Spinal cord (tissue), 10 donors: ENCODE results near the gene TMEM250. TPM values are rescaled to one million over a fixed set of nuclear protein-coding genes. Genes with fewer than 3 reads are reported as not detected.

Experiments used
- DNase-seq, 6 donors: peaks; one replicate each; pipeline versions ENCODE4 v3.0.0 to v3.0.0-alpha.2; 2013 to 2015; ENCODE audit warnings: low spot score in 6 of 6, low read depth in 4 of 6
- H3K27ac ChIP-seq: one replicate; pipeline ENCODE4 v1.5.1; 2013; ENCODE audit warnings: low read depth, low read length, control low read depth
- H3K27me3 ChIP-seq: one replicate; pipeline ENCODE4 v1.6.1; 2013; ENCODE audit warnings: low read length; ENCODE audit not compliant: control insufficient read depth, insufficient read depth
- H3K36me3 ChIP-seq: one replicate; pipeline ENCODE4 v1.6.1; 2013; ENCODE audit warnings: low read length; ENCODE audit not compliant: control insufficient read depth, insufficient read depth
- H3K4me1 ChIP-seq: one replicate; pipeline ENCODE4 v1.6.1; 2013; ENCODE audit warnings: low read length; ENCODE audit not compliant: control insufficient read depth, insufficient read depth
- H3K4me3 ChIP-seq: one replicate; pipeline ENCODE4 v1.5.1; 2013; ENCODE audit warnings: low read depth, low read length, control low read depth
- H3K9me3 ChIP-seq: one replicate; pipeline ENCODE4 v1.6.1; 2013; ENCODE audit warnings: low read length; ENCODE audit not compliant: control insufficient read depth, insufficient read depth
- WGBS: methylation state at CpG from one replicate; pipeline ENCODE4 v1.1.5; 2013; ENCODE audit warnings: missing lambda C conversion rate; ENCODE audit not compliant: insufficient coverage; 5-methylcytosine and 5-hydroxymethylcytosine counted together
- polyA plus RNA-seq, 2 donors: library from polyadenylated mRNA; unstranded; fragments of 120-200 nt; gene quantifications; one replicate each; pipeline ENCODE4 v1.2.1, GENCODE V29; 2013; ENCODE audit not compliant: insufficient read length in 2 of 2
- total RNA-seq, 2 donors: library from RNA; depleted of rRNA in 1 of 2; stranded (reverse); fragments of 120-200 nt in 1 of 2; fragments of >200 nt in 1 of 2; gene quantifications; one replicate each; pipeline versions ENCODE4 v1.2.3 to v1.2.4, GENCODE V29; 2013 to 2014
- donor health status: healthy.

Gene TMEM250
- total and polyA plus RNA-seq, 4 donors, result 14.1 to 27.2 (median 25.3) TPM

DNA sequence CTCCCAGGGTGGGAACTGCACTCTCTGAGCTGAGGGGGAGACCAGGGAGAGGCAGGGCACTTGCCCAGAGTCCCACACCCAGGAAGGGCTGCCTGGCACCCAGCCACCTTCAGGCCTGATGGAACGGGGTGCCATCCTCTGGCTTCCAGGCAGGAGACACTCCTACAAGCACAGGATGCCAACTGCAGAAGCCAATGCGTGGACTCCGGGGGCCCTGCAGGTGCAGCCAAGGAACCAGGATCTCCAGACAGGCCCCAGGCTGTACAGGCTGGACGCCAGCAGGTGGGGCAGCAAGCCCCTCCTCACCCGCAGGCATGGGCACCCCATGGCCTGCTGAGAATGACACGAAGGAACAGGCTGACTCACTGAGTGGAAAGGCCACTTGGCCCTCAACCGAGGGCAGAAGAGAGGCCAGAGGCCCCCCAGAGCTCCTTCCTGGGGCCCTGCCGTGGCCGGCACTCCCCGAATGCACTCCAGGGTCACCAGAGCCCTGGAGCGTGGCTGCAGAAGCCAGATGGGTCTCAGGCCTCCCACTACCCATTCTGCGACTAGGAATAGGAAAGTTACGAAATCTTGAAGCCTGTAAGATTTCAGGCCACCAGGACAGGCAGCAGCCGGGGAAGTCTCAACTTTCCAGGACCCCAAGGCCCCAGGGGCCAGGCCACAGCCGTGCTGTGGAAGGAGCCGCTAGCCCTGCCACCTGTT is 39.3 kb downstream of the TMEM250 start:
- WGBS, result 56% methylated on average over 14 of the region's 16 CpGs
- Histone ChIP-seq H3K36me3 (peaks cover 43% of the 10 kb centered on the region), H3K4me1 (peaks cover 48% of the 10 kb centered on the region), H3K4me3 (no peak overlapping the region), H3K9me3 (no peaks in the 10 kb centered on the region), H3K27ac (no peak overlapping the region), H3K27me3 (no peaks in the 10 kb centered on the region)
- no peak for DNase-seq

DNA sequence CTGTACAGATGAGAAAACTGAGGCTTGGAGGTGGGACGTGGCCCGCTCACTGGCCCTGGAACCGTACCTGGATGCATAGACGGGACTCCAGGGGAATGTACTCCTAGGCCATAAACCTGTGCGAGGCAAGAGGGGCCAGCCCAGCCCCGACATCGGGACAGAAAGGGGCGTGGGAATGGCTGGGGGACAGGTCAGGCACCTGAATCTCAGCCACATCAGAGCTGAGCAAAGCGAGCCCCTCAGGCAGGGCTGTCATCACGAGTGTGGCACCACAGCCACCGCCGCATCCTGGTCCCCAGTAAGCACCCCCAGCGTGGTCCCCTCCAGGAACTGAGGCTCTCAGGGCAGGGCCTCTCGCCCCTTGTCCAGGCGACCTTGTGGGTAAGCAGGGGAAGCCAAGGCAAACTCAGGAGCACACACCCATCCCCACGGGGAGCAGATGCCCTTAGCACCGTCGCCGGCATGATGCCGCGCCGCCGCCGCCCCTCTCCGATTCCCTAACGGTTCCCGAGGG is 40.1 kb downstream of the TMEM250 start:
- Histone ChIP-seq H3K4me1 (peaks cover 48% of the 10 kb centered on the region), H3K9me3 (no peaks in the 10 kb centered on the region), H3K27me3 (no peaks in the 10 kb centered on the region), H3K4me3 (no peak overlapping the region), H3K36me3 (peaks cover 42% of the 10 kb centered on the region), H3K27ac (no peak overlapping the region)
- DNase-seq, result no peak
- 93% methylated on average over 15 of the region's 27 CpGs for WGBS

DNA sequence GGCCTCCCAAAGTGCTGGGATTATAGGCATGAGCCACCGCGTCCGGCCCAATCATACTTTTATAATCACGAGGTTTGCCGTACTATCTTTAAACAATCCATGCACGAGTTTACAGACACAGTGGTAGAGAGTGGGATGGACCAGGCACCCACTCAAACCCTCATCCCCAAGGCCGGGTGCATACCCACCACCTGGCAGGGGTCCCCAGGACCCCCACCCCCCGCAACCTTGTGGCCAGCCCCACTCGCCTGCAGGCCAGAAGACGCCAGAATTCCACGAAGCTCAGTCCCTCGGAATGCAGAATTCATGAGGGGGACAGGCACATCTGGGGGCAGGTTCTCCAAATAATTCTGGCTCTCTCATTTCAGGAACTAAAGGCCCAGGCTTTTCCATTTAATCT is 40.7 kb downstream of the TMEM250 start:
- Histone ChIP-seq H3K9me3 (no peaks in the 10 kb centered on the region), H3K4me3 (no peak overlapping the region), H3K4me1 (peaks cover 43% of the 10 kb centered on the region), H3K36me3 (peaks cover 40% of the 10 kb centered on the region), H3K27ac (no peak overlapping the region), H3K27me3 (no peaks in the 10 kb centered on the region)
- 93% methylated on average over 6 of the region's 12 CpGs for WGBS
- DNase-seq, result no peak

DNA sequence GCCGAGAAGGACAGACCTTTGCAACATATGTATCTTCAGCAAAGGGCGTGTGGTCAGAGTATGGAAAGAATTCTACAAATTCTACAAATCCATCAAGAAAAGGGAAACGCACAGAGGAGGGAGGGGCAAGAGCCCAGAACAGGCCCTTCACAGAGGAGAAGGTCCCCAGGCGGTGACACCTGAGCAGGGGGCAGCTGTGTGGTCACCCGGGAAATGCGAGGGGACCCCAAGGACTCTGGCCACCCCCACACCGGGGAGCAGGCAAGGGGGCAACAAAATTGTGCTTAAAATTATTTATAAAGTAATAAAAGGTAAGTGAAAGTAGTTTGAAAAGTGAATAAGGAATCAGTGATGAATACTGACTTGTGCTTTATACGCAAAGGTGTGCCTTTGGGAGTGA is 41.2 kb downstream of the TMEM250 start:
- 82% methylated on average over 5 of the region's 8 CpGs for WGBS
- Histone ChIP-seq H3K27ac (no peak overlapping the region), H3K4me3 (no peak overlapping the region), H3K27me3 (no peaks in the 10 kb centered on the region), H3K9me3 (no peaks in the 10 kb centered on the region), H3K36me3 (peaks cover 38% of the 10 kb centered on the region), H3K4me1 (peaks cover 39% of the 10 kb centered on the region)
- no peak for DNase-seq

DNA sequence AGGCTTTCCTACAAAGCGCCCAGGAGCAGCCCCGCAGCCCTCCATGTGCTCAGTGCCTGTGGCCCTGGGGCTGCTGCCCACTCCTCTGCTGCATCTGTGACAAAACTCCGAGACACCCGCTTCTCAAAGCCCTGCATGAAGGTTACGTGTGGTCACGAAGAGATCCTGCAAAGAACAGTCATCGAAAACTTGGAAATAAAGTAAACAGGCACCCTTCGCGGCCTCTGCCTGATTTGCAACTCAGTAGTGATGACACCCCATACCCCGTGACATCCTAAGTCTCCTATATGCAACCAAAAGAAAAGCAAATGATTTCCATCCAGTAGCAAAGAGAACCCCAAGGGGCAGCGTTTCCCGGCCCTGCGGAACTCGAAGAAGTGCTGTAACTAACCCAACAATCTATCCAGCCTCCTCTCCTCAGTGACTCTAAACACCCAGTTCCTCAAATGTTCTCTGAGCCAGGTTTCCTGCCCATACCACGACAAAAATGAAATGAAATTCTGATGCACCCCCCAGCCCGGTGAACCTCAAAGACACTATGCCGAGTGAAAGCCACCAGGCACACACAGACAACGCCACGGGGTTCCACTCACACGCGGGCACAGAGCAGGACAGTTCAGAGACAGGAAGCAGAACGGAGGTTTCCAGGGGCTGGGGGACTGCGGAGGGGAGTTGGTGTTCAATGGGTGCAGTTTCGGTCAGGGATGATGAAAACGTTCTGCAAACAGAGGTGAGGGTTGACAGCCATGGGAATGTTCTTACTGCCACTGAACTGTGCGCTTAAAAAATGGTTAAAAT is 42.6 kb downstream of the TMEM250 start:
- 88% methylated on average over 25 of the region's 26 CpGs for WGBS
- H3K4me1 ChIP-seq, result peaks cover 25% of the 10 kb centered on the region
- H3K27ac ChIP-seq, result no peak overlapping the region

DNA sequence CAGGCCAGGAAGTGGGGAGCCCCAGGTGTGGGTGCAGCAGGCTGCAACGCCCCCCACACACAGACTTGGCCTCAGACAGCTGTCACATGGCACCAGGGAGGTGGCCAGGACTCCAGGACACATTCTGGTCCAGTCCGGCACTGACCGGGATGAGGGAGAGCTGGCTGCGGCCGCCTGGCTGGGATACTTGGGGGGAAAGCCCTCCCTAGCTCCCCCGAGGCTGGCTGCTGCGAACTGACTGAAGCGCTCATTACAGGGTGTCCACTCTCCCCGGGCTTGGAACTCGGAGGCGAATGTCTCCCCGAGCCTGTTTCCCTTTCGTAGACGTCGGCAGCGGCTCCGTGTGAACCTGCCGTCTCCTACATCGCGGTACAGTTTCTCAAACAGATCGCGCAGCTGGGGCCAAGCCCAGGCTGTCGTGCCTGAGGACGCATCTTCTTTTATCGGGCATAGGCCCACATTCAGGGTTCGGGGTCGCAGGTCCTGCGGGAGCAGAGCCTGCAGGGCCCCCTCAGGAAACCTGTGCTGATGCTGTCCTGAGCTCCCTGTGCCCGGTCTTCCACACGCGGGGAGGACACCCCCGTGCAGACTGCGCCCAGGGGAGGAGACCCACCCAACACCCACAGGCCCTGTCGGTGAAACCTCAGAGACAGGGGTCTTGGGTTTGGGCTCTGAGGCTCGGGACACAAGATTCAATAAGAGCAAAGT is 43.4 kb downstream of the TMEM250 start:
- 85% methylated on average over 33 of the region's 35 CpGs for WGBS
- peaks cover 22% of the 10 kb centered on the region for H3K36me3 ChIP-seq
- DNase-seq, result no peak
- no peak overlapping the region for H3K4me3 ChIP-seq
- H3K9me3 ChIP-seq, result no peaks in the 10 kb centered on the region
- peaks cover 18% of the 10 kb centered on the region for H3K4me1 ChIP-seq
- H3K27ac ChIP-seq, result no peak overlapping the region
- H3K27me3 ChIP-seq, result no peaks in the 10 kb centered on the region

More for the DNA sequence above, 42.6 kb downstream of the TMEM250 start:
- DNase-seq, result no peak
- no peaks in the 10 kb centered on the region for H3K9me3 ChIP-seq
- H3K4me3 ChIP-seq, result no peak overlapping the region
- H3K36me3 ChIP-seq, result peaks cover 24% of the 10 kb centered on the region
- no peaks in the 10 kb centered on the region for H3K27me3 ChIP-seq

DNA sequence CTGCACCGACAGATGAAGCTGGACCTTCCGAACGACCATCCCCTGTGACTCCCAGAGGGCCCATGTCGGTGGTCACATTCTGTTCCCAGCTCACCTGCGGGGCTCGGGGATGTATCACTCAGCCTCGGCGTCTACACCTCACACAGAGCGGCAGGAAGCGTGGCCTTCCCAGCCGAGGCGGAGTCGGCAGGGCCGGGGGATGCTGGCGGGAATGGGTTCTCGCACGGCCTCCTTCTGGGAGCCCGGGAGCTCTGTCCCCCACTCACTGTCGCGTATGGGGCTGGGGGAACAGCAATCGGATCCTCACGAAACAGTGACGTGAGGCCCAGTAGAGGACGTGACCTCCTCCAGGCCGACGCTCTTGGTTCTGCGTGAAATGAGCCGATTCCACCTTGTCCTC is 44.0 kb downstream of the TMEM250 start:
- WGBS, result 86% methylated on average over 28 of the region's 28 CpGs
- H3K4me3 ChIP-seq, result no peak overlapping the region
- H3K9me3 ChIP-seq, result no peaks in the 10 kb centered on the region
- peaks cover 19% of the 10 kb centered on the region for H3K36me3 ChIP-seq
- H3K27ac ChIP-seq, result no peak overlapping the region
- H3K27me3 ChIP-seq, result no peaks in the 10 kb centered on the region
- DNase-seq, result no peak
- H3K4me1 ChIP-seq, result peaks cover 12% of the 10 kb centered on the region

Other genes starting within 250 kb of the TMEM250 start
- gene CAMSAP1, start 211.3 kb downstream of the TMEM250 start, total RNA-seq, result 10 to 100 TPM; 41.7 to 47.0 TPM
- 10 to 100 TPM; 43.0 to 58.8 TPM for gene CAMSAP1, start 211.3 kb downstream of the TMEM250 start, polyA plus RNA-seq
- gene UBAC1, start 157.5 kb downstream of the TMEM250 start, total RNA-seq, result 10 to 100 TPM; 33.8 to 57.6 TPM
- gene UBAC1, start 157.5 kb downstream of the TMEM250 start, polyA plus RNA-seq, result 10 to 100 TPM; 65.9 to 68.9 TPM
- 10 to 100 TPM; 22.9 to 23.3 TPM for gene NACC2, start 23.6 kb downstream of the TMEM250 start, total RNA-seq
- 10 to 100 TPM; 40.9 to 53.4 TPM for gene NACC2, start 23.6 kb downstream of the TMEM250 start, polyA plus RNA-seq
- under 1 TPM in 1 of 2 donors, not detected in 1; 0.50 TPM for gene LHX3, start 86.3 kb upstream of the TMEM250 start, total RNA-seq
- gene LHX3, start 86.3 kb upstream of the TMEM250 start, polyA plus RNA-seq, result 1 to 10 TPM; 1.5 to 2.7 TPM
- gene QSOX2, start 126.9 kb upstream of the TMEM250 start, total RNA-seq, result 10 to 100 TPM in 1 of 2 donors, 1 to 10 TPM in 1; 7.2 to 10.5 TPM
- gene QSOX2, start 126.9 kb upstream of the TMEM250 start, polyA plus RNA-seq, result 10 to 100 TPM; 16.8 to 17.0 TPM
- under 1 TPM; 0.10 to 0.33 TPM for gene CCDC187, start 185.2 kb upstream of the TMEM250 start, total RNA-seq
- under 1 TPM; 0.05 to 0.21 TPM for gene CCDC187, start 185.2 kb upstream of the TMEM250 start, polyA plus RNA-seq
- gene GPSM1, start 208.7 kb upstream of the TMEM250 start, total RNA-seq, result 10 to 100 TPM; 29.2 to 71.5 TPM
- 100 to 1,000 TPM; 113 to 116 TPM for gene GPSM1, start 208.7 kb upstream of the TMEM250 start, polyA plus RNA-seq
- gene DNLZ, start 244.9 kb upstream of the TMEM250 start, total RNA-seq, result 10 to 100 TPM in 1 of 2 donors, 1 to 10 TPM in 1; 6.2 to 35.6 TPM
- gene DNLZ, start 244.9 kb upstream of the TMEM250 start, polyA plus RNA-seq, result 10 to 100 TPM; 29.1 to 29.5 TPM